ENCODE results near the gene ZC3H14.
A peak's percentile ranks its signal among the peaks of the same experiment; 100 is the strongest.

Gene ZC3H14

GRCh38 chr14:88553886-88554456, 8.9 kb upstream of the ZC3H14 start:
- Histone ChIP-seq H3K4me3 (ENCODE audit: low read length in 2 of 2) (peak overlapping the region; percentile 65 to 78), H3K36me3 (ENCODE audit: control insufficient read depth in 2 of 2, insufficient read depth in 2 of 2, low read length in 2 of 2) (peaks cover under 1 to 4% of the 10 kb centered on the region in 2 donors), H3K27ac (ENCODE audit: low read length) (peak overlapping the region; percentile 76), H3K9me3 (ENCODE audit: control insufficient read depth in 2 of 2, low read length in 2 of 2) (no peaks in the 10 kb centered on the region), H3K4me1 (ENCODE audit: control insufficient read depth, insufficient read depth, low read length) (peaks cover 16% of the 10 kb centered on the region), H3K9ac (ENCODE audit: low read length in 2 of 2) (peak overlapping the region; percentile 74 to 84), H3K27me3 (ENCODE audit: control insufficient read depth in 1 of 2, insufficient read depth in 2 of 2, low read length in 2 of 2) (no peaks in the 10 kb centered on the region)

GRCh38 chr14:88554457-88555286, 8.2 kb upstream of the ZC3H14 start, which contains the start of gene PTPN21:
Gene PTPN21, minus strand, starts transcription at chr14:88555007. Its CDS starts 4,590 bp downstream, at chr14:88550417.
- no peaks in the 10 kb centered on the region for H3K9me3 ChIP-seq (ENCODE audit: control insufficient read depth in 2 of 2, low read length in 2 of 2)
- peak within 1 kb of the TSS; percentile 74 to 84 for H3K9ac ChIP-seq (ENCODE audit: low read length in 2 of 2)
- H3K4me1 ChIP-seq (ENCODE audit: control insufficient read depth, insufficient read depth, low read length): peaks cover 16% of the 10 kb centered on the region
- H3K4me3 ChIP-seq (ENCODE audit: low read length in 2 of 2): peak within 1 kb of the TSS; percentile 65 to 78
- no peaks in the 10 kb centered on the region for H3K36me3 ChIP-seq (ENCODE audit: control insufficient read depth in 2 of 2, insufficient read depth in 2 of 2, low read length in 2 of 2)
- H3K27me3 ChIP-seq (ENCODE audit: control insufficient read depth in 1 of 2, insufficient read depth in 2 of 2, low read length in 2 of 2): no peaks in the 10 kb centered on the region
- H3K27ac ChIP-seq (ENCODE audit: low read length): peak within 1 kb of the TSS; percentile 76

GRCh38 chr14:88556581-88556980, 6.3 kb upstream of the ZC3H14 start:
- Histone ChIP-seq H3K36me3 (ENCODE audit: control insufficient read depth in 2 of 2, insufficient read depth in 2 of 2, low read length in 2 of 2) (no peaks in the 10 kb centered on the region), H3K27me3 (ENCODE audit: control insufficient read depth in 1 of 2, insufficient read depth in 2 of 2, low read length in 2 of 2) (no peaks in the 10 kb centered on the region), H3K4me1 (ENCODE audit: control insufficient read depth, insufficient read depth, low read length) (peaks cover under 1% of the 10 kb centered on the region), H3K9ac (ENCODE audit: low read length in 2 of 2) (no peak overlapping the region), H3K4me3 (ENCODE audit: low read length in 2 of 2) (no peak overlapping the region), H3K27ac (ENCODE audit: low read length) (no peak overlapping the region), H3K9me3 (ENCODE audit: control insufficient read depth in 2 of 2, low read length in 2 of 2) (no peaks in the 10 kb centered on the region)

- peaks cover 8% of the 10 kb centered on the region for H3K4me1 ChIP-seq (ENCODE audit: control insufficient read depth, insufficient read depth, low read length)
- H3K4me3 ChIP-seq (ENCODE audit: low read length in 2 of 2): no peak overlapping the region
- no peaks in the 10 kb centered on the region for H3K27me3 ChIP-seq (ENCODE audit: control insufficient read depth in 1 of 2, insufficient read depth in 2 of 2, low read length in 2 of 2)
- no peak overlapping the region for H3K9ac ChIP-seq (ENCODE audit: low read length in 2 of 2)
- H3K36me3 ChIP-seq (ENCODE audit: control insufficient read depth in 2 of 2, insufficient read depth in 2 of 2, low read length in 2 of 2): no peaks in the 10 kb centered on the region
- no peaks in the 10 kb centered on the region for H3K9me3 ChIP-seq (ENCODE audit: control insufficient read depth in 2 of 2, low read length in 2 of 2)
- H3K27ac ChIP-seq (ENCODE audit: low read length): no peak overlapping the region
These were observed 3.0 kb upstream of the ZC3H14 start for GRCh38 chr14:88559852-88560251.

- peak overlapping the region; percentile 47 to 87 for H3K9ac ChIP-seq (ENCODE audit: low read length in 2 of 2)
- no peaks in the 10 kb centered on the region for H3K27me3 ChIP-seq (ENCODE audit: control insufficient read depth in 1 of 2, insufficient read depth in 2 of 2, low read length in 2 of 2)
- H3K4me3 ChIP-seq (ENCODE audit: low read length in 2 of 2): peak overlapping the region; percentile 82 to 91
- H3K27ac ChIP-seq (ENCODE audit: low read length): peak overlapping the region; percentile 81
- no peaks in the 10 kb centered on the region for H3K36me3 ChIP-seq (ENCODE audit: control insufficient read depth in 2 of 2, insufficient read depth in 2 of 2, low read length in 2 of 2)
- H3K9me3 ChIP-seq (ENCODE audit: control insufficient read depth in 2 of 2, low read length in 2 of 2): no peaks in the 10 kb centered on the region
- H3K4me1 ChIP-seq (ENCODE audit: control insufficient read depth, insufficient read depth, low read length): peaks cover 8% of the 10 kb centered on the region
These were observed 356 bp upstream of the ZC3H14 start for GRCh38 chr14:88562532-88562830.

- peak overlapping the region; percentile 82 to 91 for H3K4me3 ChIP-seq (ENCODE audit: low read length in 2 of 2)
- H3K36me3 ChIP-seq (ENCODE audit: control insufficient read depth in 2 of 2, insufficient read depth in 2 of 2, low read length in 2 of 2): peaks cover 10% of the 10 kb centered on the region in 2 donors
- H3K27me3 ChIP-seq (ENCODE audit: control insufficient read depth in 1 of 2, insufficient read depth in 2 of 2, low read length in 2 of 2): no peaks in the 10 kb centered on the region
- peaks cover 8% of the 10 kb centered on the region for H3K4me1 ChIP-seq (ENCODE audit: control insufficient read depth, insufficient read depth, low read length)
- peak overlapping the region; percentile 66 to 87 for H3K9ac ChIP-seq (ENCODE audit: low read length in 2 of 2)
- H3K9me3 ChIP-seq (ENCODE audit: control insufficient read depth in 2 of 2, low read length in 2 of 2): no peaks in the 10 kb centered on the region
- no peak overlapping the region for H3K27ac ChIP-seq (ENCODE audit: low read length)
These were observed 1.0 kb downstream of the ZC3H14 start for GRCh38 chr14:88563845-88564244.

GRCh38 chr14:88565427-88565826, 2.6 kb downstream of the ZC3H14 start:
- Histone ChIP-seq H3K9me3 (ENCODE audit: control insufficient read depth in 2 of 2, low read length in 2 of 2) (no peaks in the 10 kb centered on the region), H3K4me3 (ENCODE audit: low read length in 2 of 2) (no peak overlapping the region), H3K4me1 (ENCODE audit: control insufficient read depth, insufficient read depth, low read length) (peaks cover 8% of the 10 kb centered on the region), H3K36me3 (ENCODE audit: control insufficient read depth in 2 of 2, insufficient read depth in 2 of 2, low read length in 2 of 2) (peaks cover 18 to 25% of the 10 kb centered on the region in 2 donors), H3K27ac (ENCODE audit: low read length) (no peak overlapping the region), H3K9ac (ENCODE audit: low read length in 2 of 2) (no peak overlapping the region), H3K27me3 (ENCODE audit: control insufficient read depth in 1 of 2, insufficient read depth in 2 of 2, low read length in 2 of 2) (no peaks in the 10 kb centered on the region)

GRCh38 chr14:88568196-88568595, 5.4 kb downstream of the ZC3H14 start:
- no peaks in the 10 kb centered on the region for H3K27me3 ChIP-seq (ENCODE audit: control insufficient read depth in 1 of 2, insufficient read depth in 2 of 2, low read length in 2 of 2)
- H3K27ac ChIP-seq (ENCODE audit: low read length): no peak overlapping the region
- H3K9ac ChIP-seq (ENCODE audit: low read length in 2 of 2): no peak overlapping the region
- H3K4me1 ChIP-seq (ENCODE audit: control insufficient read depth, insufficient read depth, low read length): peaks cover 4% of the 10 kb centered on the region
- H3K36me3 ChIP-seq (ENCODE audit: control insufficient read depth in 2 of 2, insufficient read depth in 2 of 2, low read length in 2 of 2): peaks cover 31 to 38% of the 10 kb centered on the region in 2 donors
- no peak overlapping the region for H3K4me3 ChIP-seq (ENCODE audit: low read length in 2 of 2)
- H3K9me3 ChIP-seq (ENCODE audit: control insufficient read depth in 2 of 2, low read length in 2 of 2): no peaks in the 10 kb centered on the region

GRCh38 chr14:88572117-88572516, 9.3 kb downstream of the ZC3H14 start:
- no peaks in the 10 kb centered on the region for H3K9me3 ChIP-seq (ENCODE audit: control insufficient read depth in 2 of 2, low read length in 2 of 2)
- H3K36me3 ChIP-seq (ENCODE audit: control insufficient read depth in 2 of 2, insufficient read depth in 2 of 2, low read length in 2 of 2): peaks cover 51 to 58% of the 10 kb centered on the region in 2 donors
- H3K4me3 ChIP-seq (ENCODE audit: low read length in 2 of 2): no peak overlapping the region
- no peaks in the 10 kb centered on the region for H3K27me3 ChIP-seq (ENCODE audit: control insufficient read depth in 1 of 2, insufficient read depth in 2 of 2, low read length in 2 of 2)
- H3K4me1 ChIP-seq (ENCODE audit: control insufficient read depth, insufficient read depth, low read length): no peaks in the 10 kb centered on the region
- no peak overlapping the region for H3K27ac ChIP-seq (ENCODE audit: low read length)
- H3K9ac ChIP-seq (ENCODE audit: low read length in 2 of 2): no peak overlapping the region

- H3K27ac ChIP-seq (ENCODE audit: low read length): no peak overlapping the region
- no peak overlapping the region for H3K9ac ChIP-seq (ENCODE audit: low read length in 2 of 2)
- peaks cover 55 to 58% of the 10 kb centered on the region in 2 donors for H3K36me3 ChIP-seq (ENCODE audit: control insufficient read depth in 2 of 2, insufficient read depth in 2 of 2, low read length in 2 of 2)
- H3K9me3 ChIP-seq (ENCODE audit: control insufficient read depth in 2 of 2, low read length in 2 of 2): no peaks in the 10 kb centered on the region
- H3K27me3 ChIP-seq (ENCODE audit: control insufficient read depth in 1 of 2, insufficient read depth in 2 of 2, low read length in 2 of 2): no peaks in the 10 kb centered on the region
- no peak overlapping the region for H3K4me3 ChIP-seq (ENCODE audit: low read length in 2 of 2)
- H3K4me1 ChIP-seq (ENCODE audit: control insufficient read depth, insufficient read depth, low read length): no peaks in the 10 kb centered on the region
These were observed 13.4 kb downstream of the ZC3H14 start for GRCh38 chr14:88576222-88576621.

GRCh38 chr14:88584451-88584850, 21.6 kb downstream of the ZC3H14 start:
- Histone ChIP-seq H3K36me3 (ENCODE audit: control insufficient read depth in 2 of 2, insufficient read depth in 2 of 2, low read length in 2 of 2) (peaks cover 19 to 22% of the 10 kb centered on the region in 2 donors), H3K27me3 (ENCODE audit: control insufficient read depth in 1 of 2, insufficient read depth in 2 of 2, low read length in 2 of 2) (no peaks in the 10 kb centered on the region), H3K4me3 (ENCODE audit: low read length in 2 of 2) (no peak overlapping the region), H3K9me3 (ENCODE audit: control insufficient read depth in 2 of 2, low read length in 2 of 2) (no peaks in the 10 kb centered on the region), H3K27ac (ENCODE audit: low read length) (no peak overlapping the region), H3K9ac (ENCODE audit: low read length in 2 of 2) (no peak overlapping the region), H3K4me1 (ENCODE audit: control insufficient read depth, insufficient read depth, low read length) (no peaks in the 10 kb centered on the region)
